ENCODE measurements around the gene KLHL7. TPM values are rescaled to one million over a fixed set of nuclear protein-coding genes. Genes with fewer than 3 reads are reported as not detected.
"Not testable (repeated sequence)": the region's sequence is repeated elsewhere in the genome, so short reads cannot be mapped to it uniquely, and the experiment has no call there.

The KLHL7 gene
- total RNA-seq, 1 donor from 2014 or later = 110 TPM

- DNase-seq (ENCODE audit: low spot score in 2 of 2) (no peak), FAIRE-seq (no peak)
Measured at GRCh38 chr7:23211589-23211988, 106.0 kb downstream of the KLHL7 start.

GRCh38 chr7:23212395-23212794, 106.8 kb downstream of the KLHL7 start:
- DNase-seq (ENCODE audit: low spot score in 2 of 2) (no peak), FAIRE-seq (no peak)

- FAIRE-seq = no peak
- DNase-seq (ENCODE audit: low spot score in 2 of 2) = no peak
Measured at GRCh38 chr7:23212841-23213240, 107.3 kb downstream of the KLHL7 start.

GRCh38 chr7:23213755-23214154, 108.2 kb downstream of the KLHL7 start:
- no peak for FAIRE-seq
- no peak for DNase-seq (ENCODE audit: low spot score in 2 of 2)

GRCh38 chr7:23214423-23214822, 108.8 kb downstream of the KLHL7 start:
- no peak for FAIRE-seq
- DNase-seq (ENCODE audit: low spot score in 2 of 2) = no peak

- DNase-seq (ENCODE audit: low spot score in 2 of 2) = no peak
- no peak for FAIRE-seq
Measured at GRCh38 chr7:23214938-23215337, 109.4 kb downstream of the KLHL7 start.

GRCh38 chr7:23216021-23216420, 110.4 kb downstream of the KLHL7 start:
- no peak for FAIRE-seq

GRCh38 chr7:23218196-23218595, 112.6 kb downstream of the KLHL7 start:
- DNase-seq (ENCODE audit: low spot score in 2 of 2) (no peak), FAIRE-seq (no peak)

More at GRCh38 chr7:23216021-23216420, 110.4 kb downstream of the KLHL7 start:
- DNase-seq (ENCODE audit: low spot score in 2 of 2) = no peak

GRCh38 chr7:23220690-23221305, 115.2 kb downstream of the KLHL7 start:
- no peak for FAIRE-seq
- no peak for DNase-seq (ENCODE audit: low spot score in 2 of 2)

GRCh38 chr7:23222439-23223030, 117.0 kb downstream of the KLHL7 start:
- DNase-seq (ENCODE audit: low spot score in 2 of 2) (no peak), FAIRE-seq (no peak)

GRCh38 chr7:23224364-23224763, 118.8 kb downstream of the KLHL7 start:
- not testable (repeated sequence) for DNase-seq (ENCODE audit: low spot score in 2 of 2); FAIRE-seq

GRCh38 chr7:23226844-23227450, 121.4 kb downstream of the KLHL7 start:
- no peak for DNase-seq (ENCODE audit: low spot score in 2 of 2)
- FAIRE-seq = no peak

Other genes with a start within 250 kb of the KLHL7 start
- 86.4 TPM for gene HYCC1, start 91.7 kb upstream of the KLHL7 start, total RNA-seq
- gene NUP42, start 76.3 kb downstream of the KLHL7 start, total RNA-seq = 60.7 TPM
- 3.7 TPM for gene GPNMB, start 141.0 kb downstream of the KLHL7 start, total RNA-seq
- 37.9 TPM for gene MALSU1, start 193.6 kb downstream of the KLHL7 start, total RNA-seq